Neural cell (in vitro differentiated cells): ENCODE data around the gene TMX4.

Experiments
- EP300 ChIP-seq: fragments of 450-650 bp; conservative IDR thresholded peaks from 2 replicates; pipeline ENCODE4 v1.6.1; 2014; ENCODE audit warnings: antibody characterized with exemption, mild to moderate bottlenecking, moderate library complexity; ENCODE audit not compliant: poor library complexity, severe bottlenecking
- POLR2AphosphoS5 ChIP-seq: IDR thresholded peaks from 2 replicates; pipeline ENCODE4 v1.6.1; 2012
- REST ChIP-seq: IDR thresholded peaks from 2 replicates; pipeline ENCODE4 v1.6.1; 2012; ENCODE audit warnings: borderline replicate concordance
- TAF1 ChIP-seq: IDR thresholded peaks from 2 replicates; pipeline ENCODE4 v1.6.1; 2012; ENCODE audit warnings: low read depth
- TF ChIP-seq, protein P1 (sequence below): fragments of 450-650 bp; IDR thresholded peaks from 2 replicates; pipeline ENCODE4 v1.5.1; 2014; ENCODE audit warnings: antibody characterized with exemption, mild to moderate bottlenecking, moderate library complexity; ENCODE audit not compliant: poor library complexity, severe bottlenecking

- TF ChIP-seq, protein P1, sequence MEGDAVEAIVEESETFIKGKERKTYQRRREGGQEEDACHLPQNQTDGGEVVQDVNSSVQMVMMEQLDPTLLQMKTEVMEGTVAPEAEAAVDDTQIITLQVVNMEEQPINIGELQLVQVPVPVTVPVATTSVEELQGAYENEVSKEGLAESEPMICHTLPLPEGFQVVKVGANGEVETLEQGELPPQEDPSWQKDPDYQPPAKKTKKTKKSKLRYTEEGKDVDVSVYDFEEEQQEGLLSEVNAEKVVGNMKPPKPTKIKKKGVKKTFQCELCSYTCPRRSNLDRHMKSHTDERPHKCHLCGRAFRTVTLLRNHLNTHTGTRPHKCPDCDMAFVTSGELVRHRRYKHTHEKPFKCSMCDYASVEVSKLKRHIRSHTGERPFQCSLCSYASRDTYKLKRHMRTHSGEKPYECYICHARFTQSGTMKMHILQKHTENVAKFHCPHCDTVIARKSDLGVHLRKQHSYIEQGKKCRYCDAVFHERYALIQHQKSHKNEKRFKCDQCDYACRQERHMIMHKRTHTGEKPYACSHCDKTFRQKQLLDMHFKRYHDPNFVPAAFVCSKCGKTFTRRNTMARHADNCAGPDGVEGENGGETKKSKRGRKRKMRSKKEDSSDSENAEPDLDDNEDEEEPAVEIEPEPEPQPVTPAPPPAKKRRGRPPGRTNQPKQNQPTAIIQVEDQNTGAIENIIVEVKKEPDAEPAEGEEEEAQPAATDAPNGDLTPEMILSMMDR, result peak; percentile 62
- TF ChIP-seq EP300 (peak; percentile 36), REST (no peak), POLR2AphosphoS5 (peak; percentile 90), TAF1 (no peak)
Observed at GRCh38 chr20:8019246-8019997, at the start of gene TMX4.
